HEK293 (cell line): ENCODE data around the gene IRAK3.

Experiments
- CTCF ChIA-PET: fragments of 350-600 bp; formaldehyde crosslinking; extraction: SDS; loops from one replicate; lab custom pipeline; 2021; ENCODE audit warnings: antibody characterized with exemption; lab: Yijun Ruan, JAX
- POLR2A ChIA-PET: fragments of 300-600 bp; formaldehyde crosslinking; extraction: SDS; loops from one replicate; lab custom pipeline; 2020; ENCODE audit warnings: antibody characterized with exemption, inconsistent platforms; lab: Yijun Ruan, JAX
- H3K27ac ChIP-seq: fragments of 200-500 bp; sonication (Bioruptor generic); 2 replicates; pipeline ENCODE4 v1.5.1; 2014; ENCODE audit warnings: low read depth, low read length, control low read depth, inconsistent platforms; ENCODE audit errors: extremely low read depth
- H3K36me3 ChIP-seq, 2 experiments: fragments of 200-500 bp in 1 of 2; sonication (Bioruptor generic) in 1 of 2; 1 replicate in 1 of 2; 2 replicates in 1 of 2; pipeline ENCODE4 v1.5.1; 2014 to 2017; ENCODE audit warnings: inconsistent platforms in 2 of 2, low read length in 2 of 2; ENCODE audit not compliant: control insufficient read depth in 2 of 2, insufficient read depth in 1 of 2
- H3K4me1 ChIP-seq: fragments of 200-500 bp; sonication (Bioruptor generic); 2 replicates; pipeline ENCODE4 v1.5.1; 2014; ENCODE audit warnings: mild to moderate bottlenecking, low read length, inconsistent platforms; ENCODE audit not compliant: control insufficient read depth, insufficient read depth
- H3K4me3 ChIP-seq: 2 replicates; pipeline ENCODE4 v1.5.1; 2011; ENCODE audit warnings: low read depth, mild to moderate bottlenecking, control low read depth, low read length, moderate library complexity
- H3K9me3 ChIP-seq: fragments of 200-500 bp; sonication (Bioruptor generic); 2 replicates; pipeline ENCODE4 v1.5.1; 2014; ENCODE audit warnings: low read depth, low read length, inconsistent platforms; ENCODE audit not compliant: control insufficient read depth, insufficient read depth
- GLIS1 ChIP-seq: fragments of 450-650 bp; formaldehyde crosslinking; IDR thresholded peaks from 2 replicates; pipeline ENCODE4 v1.5.1; 2016; ENCODE audit warnings: missing biosample characterization, missing genetic modification characterization
- MYNN ChIP-seq: fragments of 450-650 bp; formaldehyde crosslinking; IDR thresholded peaks from 2 replicates; pipeline ENCODE4 v1.5.1; 2016; ENCODE audit warnings: missing biosample characterization, missing genetic modification characterization, borderline replicate concordance
- ZFP69B ChIP-seq: fragments of 450-650 bp; formaldehyde crosslinking; IDR thresholded peaks from 2 replicates; pipeline ENCODE4 v1.5.1; 2016; ENCODE audit warnings: missing biosample characterization, missing genetic modification characterization
- ZNF169 ChIP-seq: fragments of 450-650 bp; formaldehyde crosslinking; IDR thresholded peaks from 2 replicates; pipeline ENCODE4 v1.5.1; 2016; ENCODE audit warnings: missing biosample characterization, missing genetic modification characterization
- ZNF175 ChIP-seq: fragments of 450-650 bp; formaldehyde crosslinking; IDR thresholded peaks from 2 replicates; pipeline ENCODE4 v1.5.1; 2016; ENCODE audit warnings: missing biosample characterization, missing genetic modification characterization
- ZNF184 ChIP-seq: fragments of 450-650 bp; IDR thresholded peaks from 2 replicates; pipeline ENCODE4 v1.5.1; 2018; ENCODE audit warnings: missing biosample characterization, mild to moderate bottlenecking, missing genetic modification characterization
- ZNF211 ChIP-seq: fragments of 450-650 bp; formaldehyde crosslinking; IDR thresholded peaks from 2 replicates; pipeline ENCODE4 v1.5.1; 2016; ENCODE audit warnings: low read depth, missing biosample characterization, missing genetic modification characterization
- ZNF23 ChIP-seq: fragments of 450-650 bp; formaldehyde crosslinking; IDR thresholded peaks from 2 replicates; pipeline ENCODE4 v1.5.1; 2016; ENCODE audit warnings: missing biosample characterization, missing genetic modification characterization, borderline replicate concordance
- ZNF248 ChIP-seq: fragments of 450-650 bp; formaldehyde crosslinking; IDR thresholded peaks from 2 replicates; pipeline ENCODE4 v1.5.1; 2017; ENCODE audit warnings: missing biosample characterization, missing genetic modification characterization
- ZNF292 ChIP-seq: fragments of 450-650 bp; formaldehyde crosslinking; IDR thresholded peaks from 2 replicates; pipeline ENCODE4 v1.5.1; 2016; ENCODE audit warnings: low read depth, missing biosample characterization, missing genetic modification characterization, borderline replicate concordance
- ZNF311 ChIP-seq: fragments of 450-650 bp; formaldehyde crosslinking; IDR thresholded peaks from 2 replicates; pipeline ENCODE4 v1.5.1; 2017; ENCODE audit warnings: missing biosample characterization, missing genetic modification characterization, borderline replicate concordance
- ZNF529 ChIP-seq: fragments of 450-650 bp; formaldehyde crosslinking; IDR thresholded peaks from 2 replicates; pipeline ENCODE4 v1.5.1; 2017; ENCODE audit warnings: missing genetic modification characterization, missing biosample characterization; ENCODE audit not compliant: insufficient replicate concordance
- ZNF600 ChIP-seq: fragments of 450-650 bp; formaldehyde crosslinking; IDR thresholded peaks from 2 replicates; pipeline ENCODE4 v1.5.1; 2016; ENCODE audit warnings: missing biosample characterization, missing genetic modification characterization
- ZNF791 ChIP-seq: fragments of 450-650 bp; formaldehyde crosslinking; IDR thresholded peaks from 2 replicates; pipeline ENCODE4 v1.5.1; 2016; ENCODE audit warnings: missing biosample characterization, missing genetic modification characterization
- ZNF792 ChIP-seq: fragments of 450-650 bp; formaldehyde crosslinking; IDR thresholded peaks from 2 replicates; pipeline ENCODE4 v1.5.1; 2016; ENCODE audit warnings: missing biosample characterization, missing genetic modification characterization
- TF ChIP-seq, protein P1 (sequence below): IDR thresholded peaks from 2 replicates; pipeline ENCODE4 v1.6.1; 2011; ENCODE audit warnings: mild to moderate bottlenecking, low read depth, low read length, borderline replicate concordance
- TF ChIP-seq, protein P2 (sequence below): fragments of 450-650 bp; formaldehyde crosslinking; IDR thresholded peaks from 2 replicates; pipeline ENCODE4 v1.5.1; 2016; ENCODE audit warnings: missing biosample characterization, missing genetic modification characterization
- TF ChIP-seq, protein P3 (sequence below): fragments of 450-650 bp; formaldehyde crosslinking; IDR thresholded peaks from 2 replicates; pipeline ENCODE4 v1.5.1; 2016; ENCODE audit warnings: missing biosample characterization, missing genetic modification characterization
- TF ChIP-seq, protein P4 (sequence below): fragments of 450-650 bp; IDR thresholded peaks from 2 replicates; pipeline ENCODE4 v1.5.1; 2018; ENCODE audit warnings: missing biosample characterization, missing genetic modification characterization

Gene IRAK3

DNA sequence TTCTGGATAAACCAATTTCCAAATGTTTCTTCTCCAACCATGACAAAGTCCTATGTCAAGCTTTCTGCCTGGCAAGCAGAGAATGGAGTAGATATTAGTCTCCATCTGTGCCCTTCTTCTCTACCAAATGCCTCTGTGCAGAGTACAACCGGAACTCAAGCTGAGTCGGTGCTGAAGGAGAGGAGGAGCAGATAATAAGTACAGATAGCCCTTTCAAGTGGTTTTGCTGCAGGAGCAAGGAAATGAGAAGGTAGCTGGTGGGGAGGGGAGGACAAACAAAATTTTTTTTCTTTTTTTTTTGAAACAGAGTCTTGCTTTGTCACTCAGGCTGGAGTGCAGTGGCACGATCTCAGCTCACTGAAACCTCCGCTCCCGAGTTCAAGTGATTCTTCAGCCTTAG lies 99.1 kb downstream of the IRAK3 start:
- TF ChIP-seq ZNF792 (tag by site-specific recombination) (no peak), ZNF23 (tag by site-specific recombination) (no peak)
- TF ChIP-seq, all 188 proteins: peak for 0
- Histone ChIP-seq H3K9me3 (no peaks in the 10 kb centered on the region), H3K4me1 (no peaks in the 10 kb centered on the region), H3K27ac (no peak overlapping the region), H3K4me3 (no peak overlapping the region), H3K36me3 (no peaks in the 10 kb centered on the region)
- POLR2A ChIA-PET, result no interaction called here
- CTCF ChIA-PET, result no interaction called here

DNA sequence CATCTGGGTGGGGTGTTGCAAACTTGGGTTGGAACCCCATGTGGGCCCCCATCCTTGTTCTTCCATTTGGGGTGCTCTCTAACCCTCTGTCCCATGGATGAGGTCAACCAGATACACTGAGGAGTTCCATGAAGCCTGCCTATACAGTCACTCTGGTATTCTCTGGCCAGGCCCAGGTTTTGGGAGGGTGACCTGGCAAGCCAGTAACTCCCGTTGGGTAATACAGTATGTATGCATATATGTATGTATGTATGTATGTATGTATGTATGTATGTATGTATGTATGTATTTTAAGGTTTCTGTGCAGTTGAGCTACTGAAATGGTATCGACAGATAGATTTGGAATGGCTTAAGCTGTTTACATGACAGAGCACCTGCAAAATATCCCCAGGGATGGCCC lies 100.5 kb downstream of the IRAK3 start:
- ChIA-PET CTCF (no interaction called here), POLR2A (no interaction called here)
- no peaks in the 10 kb centered on the region for H3K4me1 ChIP-seq

DNA sequence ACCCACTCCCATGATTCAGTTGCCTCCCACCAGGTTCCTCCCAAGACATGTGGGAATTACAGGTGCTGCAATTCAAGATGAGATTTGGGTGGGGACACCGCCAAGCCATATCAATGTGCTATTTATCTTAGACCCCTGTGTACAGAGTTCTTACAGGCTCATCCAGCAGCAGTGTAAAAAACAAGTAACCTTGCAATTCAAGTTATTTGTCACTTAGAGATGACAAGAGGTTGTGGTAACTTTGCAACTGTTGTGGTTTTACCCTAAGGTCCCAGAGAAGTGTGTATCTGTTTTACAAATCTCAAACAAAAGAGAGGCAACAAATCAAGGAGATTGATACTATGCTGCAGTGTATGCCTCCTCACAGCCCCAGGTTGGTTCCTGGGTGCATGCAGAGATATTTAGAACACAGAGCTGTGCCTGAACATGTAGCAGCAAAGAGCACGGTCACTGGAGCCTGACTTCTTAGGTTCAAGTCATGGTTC lies 101.7 kb downstream of the IRAK3 start:
- Histone ChIP-seq H3K36me3 (no peaks in the 10 kb centered on the region), H3K4me3 (no peak overlapping the region), H3K4me1 (no peaks in the 10 kb centered on the region), H3K27ac (no peak overlapping the region), H3K9me3 (no peaks in the 10 kb centered on the region)
- ChIA-PET CTCF (no interaction called here), POLR2A (no interaction called here)
- TF ChIP-seq ZNF791 (tag by site-specific recombination) (no peak), ZNF311 (tag by site-specific recombination) (no peak), ZNF600 (tag by site-specific recombination) (no peak), ZNF292 (tag by site-specific recombination) (no peak), ZNF184 (no peak)
- TF ChIP-seq, protein P1, sequence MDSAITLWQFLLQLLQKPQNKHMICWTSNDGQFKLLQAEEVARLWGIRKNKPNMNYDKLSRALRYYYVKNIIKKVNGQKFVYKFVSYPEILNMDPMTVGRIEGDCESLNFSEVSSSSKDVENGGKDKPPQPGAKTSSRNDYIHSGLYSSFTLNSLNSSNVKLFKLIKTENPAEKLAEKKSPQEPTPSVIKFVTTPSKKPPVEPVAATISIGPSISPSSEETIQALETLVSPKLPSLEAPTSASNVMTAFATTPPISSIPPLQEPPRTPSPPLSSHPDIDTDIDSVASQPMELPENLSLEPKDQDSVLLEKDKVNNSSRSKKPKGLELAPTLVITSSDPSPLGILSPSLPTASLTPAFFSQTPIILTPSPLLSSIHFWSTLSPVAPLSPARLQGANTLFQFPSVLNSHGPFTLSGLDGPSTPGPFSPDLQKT, result no peak

More for the DNA sequence above, 100.5 kb downstream of the IRAK3 start:
- TF ChIP-seq ZNF529 (tag by site-specific recombination), result no peak
- TF ChIP-seq, protein P2, sequence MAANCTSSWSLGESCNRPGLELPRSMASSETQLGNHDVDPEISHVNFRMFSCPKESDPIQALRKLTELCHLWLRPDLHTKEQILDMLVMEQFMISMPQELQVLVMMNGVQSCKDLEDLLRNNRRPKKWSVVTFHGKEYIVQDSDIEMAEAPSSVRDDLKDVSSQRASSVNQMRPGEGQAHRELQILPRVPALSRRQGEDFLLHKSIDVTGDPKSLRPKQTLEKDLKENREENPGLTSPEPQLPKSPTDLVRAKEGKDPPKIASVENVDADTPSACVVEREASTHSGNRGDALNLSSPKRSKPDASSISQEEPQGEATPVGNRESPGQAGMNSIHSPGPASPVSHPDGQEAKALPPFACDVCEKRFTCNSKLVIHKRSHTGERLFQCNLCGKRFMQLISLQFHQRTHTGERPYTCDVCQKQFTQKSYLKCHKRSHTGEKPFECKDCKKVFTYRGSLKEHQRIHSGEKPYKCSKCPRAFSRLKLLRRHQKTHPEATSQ (tag by site-specific recombination), result no peak
- H3K9me3 ChIP-seq, result no peaks in the 10 kb centered on the region
- H3K36me3 ChIP-seq, result no peaks in the 10 kb centered on the region
- no peak overlapping the region for H3K4me3 ChIP-seq
- no peak overlapping the region for H3K27ac ChIP-seq

DNA sequence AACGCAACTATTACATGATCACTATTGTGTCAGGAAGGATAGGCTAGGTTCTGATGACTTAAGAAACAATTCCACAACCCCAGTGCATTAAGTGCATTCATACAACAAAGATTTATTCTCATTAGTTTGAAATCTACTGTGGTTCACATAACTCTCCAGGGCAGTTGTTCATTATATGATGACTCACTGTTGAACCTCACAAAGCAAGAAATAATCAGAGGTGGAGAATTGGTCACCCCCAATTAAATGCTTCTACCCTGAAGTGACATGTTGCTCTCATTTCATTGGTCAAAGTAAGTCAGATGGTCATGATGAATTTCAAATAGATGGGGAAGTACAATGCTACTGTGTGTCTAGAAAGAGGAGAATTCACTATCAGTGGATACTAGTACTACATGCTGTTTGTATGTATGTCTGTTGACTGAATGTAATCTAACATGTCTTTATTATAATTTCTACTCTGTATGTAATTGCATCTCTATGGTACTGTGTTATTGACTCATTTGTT lies 107.2 kb downstream of the IRAK3 start:
- ChIA-PET CTCF (no interaction called here), POLR2A (no interaction called here)
- H3K27ac ChIP-seq, result no peak overlapping the region
- H3K4me1 ChIP-seq, result no peaks in the 10 kb centered on the region
- no peaks in the 10 kb centered on the region for H3K9me3 ChIP-seq
- no peak for TF ChIP-seq MYNN
- TF ChIP-seq ZNF248, result no peak
- TF ChIP-seq GLIS1 (tag by site-specific recombination), result no peak
- TF ChIP-seq, protein P3, sequence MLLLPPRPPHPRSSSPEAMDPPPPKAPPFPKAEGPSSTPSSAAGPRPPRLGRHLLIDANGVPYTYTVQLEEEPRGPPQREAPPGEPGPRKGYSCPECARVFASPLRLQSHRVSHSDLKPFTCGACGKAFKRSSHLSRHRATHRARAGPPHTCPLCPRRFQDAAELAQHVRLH (tag by site-specific recombination), result no peak
- TF ChIP-seq ZNF175 (tag by site-specific recombination), result no peak
- no peak for TF ChIP-seq ZFP69B (tag by site-specific recombination)
- TF ChIP-seq, protein P4, sequence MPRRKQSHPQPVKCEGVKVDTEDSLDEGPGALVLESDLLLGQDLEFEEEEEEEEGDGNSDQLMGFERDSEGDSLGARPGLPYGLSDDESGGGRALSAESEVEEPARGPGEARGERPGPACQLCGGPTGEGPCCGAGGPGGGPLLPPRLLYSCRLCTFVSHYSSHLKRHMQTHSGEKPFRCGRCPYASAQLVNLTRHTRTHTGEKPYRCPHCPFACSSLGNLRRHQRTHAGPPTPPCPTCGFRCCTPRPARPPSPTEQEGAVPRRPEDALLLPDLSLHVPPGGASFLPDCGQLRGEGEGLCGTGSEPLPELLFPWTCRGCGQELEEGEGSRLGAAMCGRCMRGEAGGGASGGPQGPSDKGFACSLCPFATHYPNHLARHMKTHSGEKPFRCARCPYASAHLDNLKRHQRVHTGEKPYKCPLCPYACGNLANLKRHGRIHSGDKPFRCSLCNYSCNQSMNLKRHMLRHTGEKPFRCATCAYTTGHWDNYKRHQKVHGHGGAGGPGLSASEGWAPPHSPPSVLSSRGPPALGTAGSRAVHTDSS (tag by site-specific recombination), result no peak
- no peak for TF ChIP-seq ZNF169 (tag by site-specific recombination)
- no peak for TF ChIP-seq ZNF211 (tag by site-specific recombination)
- TF ChIP-seq, all 188 proteins: peak for 0
- Histone ChIP-seq H3K4me3 (no peak overlapping the region), H3K36me3 (no peaks in the 10 kb centered on the region)
